DOHH2 (cell line): Measurements from ENCODE around the gene NGDN.

ENCODE experiments used
- H3F3A ChIP-seq: fragments of 200-600 bp; sonication (generic), shearing (Covaris generic); 2 replicates; pipeline ENCODE4 v1.6.0; 2016; ENCODE audit warnings: antibody characterized with exemption, mild to moderate bottlenecking; ENCODE audit not compliant: control insufficient read depth, insufficient read depth
- H3K27ac ChIP-seq: fragments of 200-600 bp; sonication (generic); 2 replicates; pipeline ENCODE4 v1.5.1; 2014; ENCODE audit warnings: low read depth, mild to moderate bottlenecking, low read length, moderate library complexity
- H3K27me3 ChIP-seq: fragments of 200-600 bp; sonication (generic); 2 replicates; pipeline ENCODE4 v1.6.1; 2014; ENCODE audit warnings: mild to moderate bottlenecking, low read length, mixed read lengths; ENCODE audit not compliant: control insufficient read depth
- H3K36me3 ChIP-seq: fragments of 200-600 bp; sonication (generic); 2 replicates; pipeline ENCODE4 v1.6.1; 2014; ENCODE audit warnings: mild to moderate bottlenecking, low read length, moderate library complexity, mixed read lengths; ENCODE audit not compliant: control insufficient read depth
- H3K4me1 ChIP-seq: fragments of 200-600 bp; sonication (generic); 2 replicates; pipeline ENCODE4 v1.6.1; 2014; ENCODE audit warnings: mild to moderate bottlenecking, low read length, mixed read lengths; ENCODE audit not compliant: control insufficient read depth
- H3K4me2 ChIP-seq: fragments of 200-600 bp; sonication (generic); 2 replicates; pipeline ENCODE4 v1.6.0; 2014; ENCODE audit warnings: mild to moderate bottlenecking, low read length, moderate library complexity
- H3K4me3 ChIP-seq: fragments of 200-600 bp; sonication (generic); 2 replicates; pipeline ENCODE4 v1.5.1; 2014; ENCODE audit warnings: mild to moderate bottlenecking, low read length, mixed read lengths
- H3K79me2 ChIP-seq: fragments of 200-600 bp; sonication (generic); 2 replicates; pipeline ENCODE4 v1.6.1; 2014; ENCODE audit warnings: mild to moderate bottlenecking, low read length, mixed read lengths; ENCODE audit not compliant: control insufficient read depth
- H3K9me2 ChIP-seq: fragments of 200-600 bp; sonication (generic); replicated peaks from 2 replicates; pipeline ENCODE4 v1.6.1; 2014; ENCODE audit warnings: mild to moderate bottlenecking, low read length, mixed read lengths; ENCODE audit not compliant: control insufficient read depth
- H3K9me3 ChIP-seq: fragments of 200-600 bp; sonication (generic); 2 replicates; pipeline ENCODE4 v1.6.1; 2014; ENCODE audit warnings: antibody characterized with exemption, low read length, mixed read lengths; ENCODE audit not compliant: control insufficient read depth, insufficient read depth
- H4K20me1 ChIP-seq: fragments of 200-600 bp; sonication (generic); 2 replicates; pipeline ENCODE4 v1.6.0; 2014; ENCODE audit warnings: low read depth, mild to moderate bottlenecking, antibody characterized with exemption, low read length, moderate library complexity; ENCODE audit not compliant: control insufficient read depth, insufficient read depth
- EZH2phosphoT487 ChIP-seq: fragments of 200-600 bp; sonication (generic); IDR thresholded peaks from 2 replicates; pipeline ENCODE4 v1.6.1; 2017; ENCODE audit warnings: borderline replicate concordance, mild to moderate bottlenecking, antibody characterized with exemption, low read length, moderate library complexity, mixed read lengths
- TF ChIP-seq, protein P1 (sequence below): fragments of 200-600 bp; sonication (generic); IDR thresholded peaks from one replicate; pipeline ENCODE4 v1.5.1; 2014; ENCODE audit warnings: antibody characterized with exemption, mild to moderate bottlenecking, low read depth, low read length; ENCODE audit not compliant: poor library complexity, severe bottlenecking

NGDN gene, protein sequence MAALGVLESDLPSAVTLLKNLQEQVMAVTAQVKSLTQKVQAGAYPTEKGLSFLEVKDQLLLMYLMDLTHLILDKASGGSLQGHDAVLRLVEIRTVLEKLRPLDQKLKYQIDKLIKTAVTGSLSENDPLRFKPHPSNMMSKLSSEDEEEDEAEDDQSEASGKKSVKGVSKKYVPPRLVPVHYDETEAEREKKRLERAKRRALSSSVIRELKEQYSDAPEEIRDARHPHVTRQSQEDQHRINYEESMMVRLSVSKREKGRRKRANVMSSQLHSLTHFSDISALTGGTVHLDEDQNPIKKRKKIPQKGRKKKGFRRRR

DNA sequence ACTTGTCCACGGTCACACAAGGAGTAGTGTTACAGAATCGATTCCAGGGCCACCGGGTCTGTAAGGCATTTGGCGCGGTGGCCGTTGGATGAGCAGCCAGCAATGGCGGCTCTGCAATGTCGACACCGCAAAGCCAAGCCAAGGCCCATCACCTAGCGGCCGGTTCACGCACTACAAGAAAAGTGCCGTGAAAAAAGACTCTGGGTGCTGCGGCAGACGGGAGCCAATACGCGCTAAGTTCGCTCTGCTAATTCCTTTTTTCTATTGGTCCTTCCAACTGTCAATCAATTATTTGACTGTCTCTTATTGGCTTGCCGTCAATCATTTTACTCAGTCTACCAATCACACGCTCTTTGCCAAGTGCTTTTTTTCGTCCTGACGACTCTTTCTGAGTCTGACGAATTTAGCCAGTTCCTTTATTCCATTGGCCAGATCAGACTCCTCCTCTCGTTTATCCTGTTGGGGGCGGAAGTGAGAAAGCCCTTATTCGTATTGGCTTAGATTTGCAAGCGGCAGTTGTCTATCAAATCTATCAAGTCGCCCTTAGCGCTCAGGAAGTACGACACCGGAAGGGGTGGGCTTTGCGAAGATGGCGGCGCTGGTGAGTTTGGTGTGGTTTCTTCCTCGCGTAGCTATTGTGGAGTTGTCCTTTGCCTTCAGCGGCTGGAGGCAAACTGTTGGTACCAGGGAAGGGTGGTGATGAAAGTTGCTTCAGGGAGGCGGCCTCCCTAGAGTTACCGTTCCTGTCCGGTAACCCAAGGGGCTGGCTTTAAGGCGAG lies at the start of gene NGDN:
TSS of gene NGDN (plus strand) at position 577 of the 779 bp plus-strand sequence. CDS start at position 590, 13 bp downstream.
- peaks cover 44% of the 10 kb centered on the region for H3K36me3 ChIP-seq
- H3K9me3 ChIP-seq = peaks cover 7% of the 10 kb centered on the region
- H4K20me1 ChIP-seq = no peaks in the 10 kb centered on the region
- TF ChIP-seq, protein P1, sequence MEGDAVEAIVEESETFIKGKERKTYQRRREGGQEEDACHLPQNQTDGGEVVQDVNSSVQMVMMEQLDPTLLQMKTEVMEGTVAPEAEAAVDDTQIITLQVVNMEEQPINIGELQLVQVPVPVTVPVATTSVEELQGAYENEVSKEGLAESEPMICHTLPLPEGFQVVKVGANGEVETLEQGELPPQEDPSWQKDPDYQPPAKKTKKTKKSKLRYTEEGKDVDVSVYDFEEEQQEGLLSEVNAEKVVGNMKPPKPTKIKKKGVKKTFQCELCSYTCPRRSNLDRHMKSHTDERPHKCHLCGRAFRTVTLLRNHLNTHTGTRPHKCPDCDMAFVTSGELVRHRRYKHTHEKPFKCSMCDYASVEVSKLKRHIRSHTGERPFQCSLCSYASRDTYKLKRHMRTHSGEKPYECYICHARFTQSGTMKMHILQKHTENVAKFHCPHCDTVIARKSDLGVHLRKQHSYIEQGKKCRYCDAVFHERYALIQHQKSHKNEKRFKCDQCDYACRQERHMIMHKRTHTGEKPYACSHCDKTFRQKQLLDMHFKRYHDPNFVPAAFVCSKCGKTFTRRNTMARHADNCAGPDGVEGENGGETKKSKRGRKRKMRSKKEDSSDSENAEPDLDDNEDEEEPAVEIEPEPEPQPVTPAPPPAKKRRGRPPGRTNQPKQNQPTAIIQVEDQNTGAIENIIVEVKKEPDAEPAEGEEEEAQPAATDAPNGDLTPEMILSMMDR = peak; percentile 80
- TF ChIP-seq EZH2phosphoT487 = no peak
- peak within 1 kb of the TSS; percentile 74 for H3K4me2 ChIP-seq
- peaks cover 12% of the 10 kb centered on the region for H3K4me1 ChIP-seq
- H3K4me3 ChIP-seq = peak within 1 kb of the TSS; percentile 91
- H3K9me2 ChIP-seq = no peaks in the 10 kb centered on the region
- peak within 1 kb of the TSS; percentile 40 for H3K27ac ChIP-seq
- no peaks in the 10 kb centered on the region for H3F3A ChIP-seq
- H3K79me2 ChIP-seq = peaks cover 25% of the 10 kb centered on the region
- H3K27me3 ChIP-seq = no peaks in the 10 kb centered on the region

DNA sequence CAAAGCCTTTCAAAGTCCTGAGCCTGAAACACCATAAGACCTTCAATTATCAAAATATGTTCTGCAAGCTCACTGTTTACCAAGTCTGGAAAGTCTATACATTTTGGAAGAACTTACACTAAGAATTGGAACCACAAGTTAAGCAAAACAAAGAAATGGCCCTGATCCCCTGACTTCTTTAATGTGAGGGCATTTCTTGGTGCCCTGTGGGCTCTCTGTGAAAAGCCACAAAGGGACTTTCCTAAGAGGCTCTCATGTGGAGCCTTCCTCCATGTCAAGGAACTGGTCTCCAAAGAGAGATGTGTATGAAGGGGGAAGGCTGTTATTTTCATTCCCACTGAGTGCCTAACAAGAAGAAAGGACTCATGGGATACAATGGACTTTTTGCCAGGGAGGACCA lies 47.9 kb upstream of the NGDN start:
- H3K4me3 ChIP-seq = no peak overlapping the region
- H3K27me3 ChIP-seq = no peaks in the 10 kb centered on the region
- no peak overlapping the region for H3K27ac ChIP-seq
- no peaks in the 10 kb centered on the region for H3F3A ChIP-seq
- H3K79me2 ChIP-seq = no peaks in the 10 kb centered on the region
- TF ChIP-seq, protein P1 = no peak
- no peak for TF ChIP-seq EZH2phosphoT487
- no peaks in the 10 kb centered on the region for H4K20me1 ChIP-seq
- no peaks in the 10 kb centered on the region for H3K36me3 ChIP-seq
- H3K4me2 ChIP-seq = no peak overlapping the region
- no peaks in the 10 kb centered on the region for H3K9me2 ChIP-seq
- H3K4me1 ChIP-seq = no peaks in the 10 kb centered on the region
- no peaks in the 10 kb centered on the region for H3K9me3 ChIP-seq

DNA sequence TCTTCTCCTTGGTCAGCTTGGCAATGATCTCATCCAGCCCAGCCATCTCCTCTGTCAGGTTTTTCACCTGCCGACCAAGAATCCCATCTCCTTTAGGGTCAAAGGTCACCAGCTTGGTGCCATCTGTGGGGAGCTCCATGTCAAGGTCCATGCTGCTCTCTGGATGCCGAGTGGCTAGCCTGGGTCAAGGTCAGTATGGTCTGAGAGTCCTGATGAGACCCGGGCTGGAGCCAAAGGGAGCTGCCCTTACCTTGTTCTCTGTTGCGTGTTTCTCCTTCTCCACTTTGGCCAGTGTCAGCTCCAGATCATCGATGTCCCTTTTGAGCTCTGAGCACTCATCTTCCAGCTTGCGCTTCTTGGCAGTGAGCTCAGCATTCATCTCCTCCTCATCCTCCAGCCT lies 45.8 kb upstream of the NGDN start:
- Histone ChIP-seq H3K79me2 (no peaks in the 10 kb centered on the region), H3K36me3 (no peaks in the 10 kb centered on the region)
- TF ChIP-seq, protein P1 = no peak
- no peak for TF ChIP-seq EZH2phosphoT487

More for the DNA sequence above, 45.8 kb upstream of the NGDN start:
- Histone ChIP-seq H3K4me1 (no peaks in the 10 kb centered on the region), H3K9me3 (no peaks in the 10 kb centered on the region), H4K20me1 (no peaks in the 10 kb centered on the region), H3K27me3 (no peaks in the 10 kb centered on the region), H3K27ac (no peak overlapping the region), H3F3A (no peaks in the 10 kb centered on the region), H3K4me2 (no peak overlapping the region), H3K4me3 (no peak overlapping the region), H3K9me2 (no peaks in the 10 kb centered on the region)
